ENCODE measurements around the gene EMC10. TPM values are rescaled to one million over a fixed set of nuclear protein-coding genes. Genes with fewer than 3 reads are reported as not detected.

Gene EMC10
- total and polyA plus RNA-seq, 4 donors = 17.1 to 132 (median 40.5) TPM

DNA sequence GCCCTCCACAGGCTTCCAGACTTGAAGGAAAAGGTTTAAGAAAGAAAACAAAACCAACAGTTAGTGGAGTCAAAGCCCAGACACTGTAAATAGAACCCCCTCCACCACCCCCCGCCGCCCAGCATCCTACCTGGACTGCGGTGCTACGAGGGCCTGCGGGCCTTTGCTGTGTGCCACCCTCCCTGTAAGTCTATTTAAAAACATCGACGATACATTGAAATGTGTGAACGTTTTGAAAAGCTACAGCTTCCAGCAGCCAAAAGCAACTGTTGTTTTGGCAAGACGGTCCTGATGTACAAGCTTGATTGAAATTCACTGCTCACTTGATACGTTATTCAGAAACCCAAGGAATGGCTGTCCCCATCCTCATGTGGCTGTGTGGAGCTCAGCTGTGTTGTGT lies 6.6 kb downstream of the EMC10 start (continued):
- TF ChIP-seq RAD21 (IDR thresholded peaks at IDR 0.05) (no peak), FOXA1 (IDR thresholded peaks at IDR 0.05) (no peak), HNF4G (IDR thresholded peaks at IDR 0.05) (no peak), RXRA (IDR thresholded peaks at IDR 0.05) (no peak)

DNA sequence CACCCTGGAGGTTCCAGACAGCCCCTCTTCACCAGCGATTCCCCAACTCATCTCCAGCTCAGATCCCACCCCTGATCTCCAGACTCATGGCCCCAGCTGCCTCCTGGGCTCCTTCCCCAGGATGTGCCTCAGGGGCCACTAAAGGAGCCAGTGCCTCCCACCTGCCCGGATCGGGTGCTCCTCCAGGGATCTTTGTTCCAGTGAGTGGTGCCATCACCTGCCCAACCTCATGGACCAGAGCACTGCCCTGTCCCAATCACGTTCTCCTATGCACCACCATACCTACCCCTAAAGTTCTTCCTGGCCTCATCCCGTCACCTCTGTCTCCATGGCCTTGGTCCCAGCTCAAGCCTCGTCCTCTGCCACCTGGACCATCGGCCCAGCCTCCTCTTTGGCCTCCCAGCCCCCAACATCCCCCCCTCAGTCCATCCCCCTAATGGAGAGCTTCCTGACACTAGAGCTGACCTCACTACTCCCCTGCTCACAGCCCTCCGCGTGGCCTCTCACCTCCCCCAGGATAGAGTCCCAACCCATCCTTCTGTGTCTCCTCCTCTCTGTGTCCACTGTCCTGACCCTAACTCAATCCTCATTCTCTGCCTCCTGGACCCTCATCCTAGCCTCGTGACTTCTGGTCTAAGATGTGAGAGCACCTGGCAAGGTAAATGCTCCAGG lies 9.1 kb downstream of the EMC10 start:
- no peak overlapping the region for H3K27ac ChIP-seq (ENCODE audit: low read depth in 1 of 2, low read length in 2 of 2)
- WGBS = 89% methylated on average over 10 of the region's 10 CpGs
- peaks cover 0 to 1% (median 0%) of the 10 kb centered on the region in 4 donors for H3K4me1 ChIP-seq (ENCODE audit: control insufficient read depth in 4 of 4, insufficient read depth in 4 of 4, low read length in 3 of 4)
- peaks cover 0 to 25% (median 5%) of the 10 kb centered on the region in 4 donors for H3K36me3 ChIP-seq (ENCODE audit: control insufficient read depth in 4 of 4, insufficient read depth in 3 of 4, low read depth in 1 of 4, low read length in 3 of 4)
- TF ChIP-seq YY1 (IDR thresholded peaks at IDR 0.05) = no peak
- H3K27me3 ChIP-seq (ENCODE audit: control insufficient read depth in 4 of 4, insufficient read depth in 4 of 4, low read length in 3 of 4) = no peaks in the 10 kb centered on the region
- no peak overlapping the region for H3K4me3 ChIP-seq (ENCODE audit: low read depth in 1 of 3, low read length in 3 of 3)
- no peak overlapping the region for H3K9ac ChIP-seq (ENCODE audit: low read depth in 1 of 2, low read length in 2 of 2)
- H3K9me3 ChIP-seq (ENCODE audit: control insufficient read depth in 4 of 4, low read length in 3 of 4) = no peaks in the 10 kb centered on the region
- DNase-seq (ENCODE audit: low spot score) = no peak

DNA sequence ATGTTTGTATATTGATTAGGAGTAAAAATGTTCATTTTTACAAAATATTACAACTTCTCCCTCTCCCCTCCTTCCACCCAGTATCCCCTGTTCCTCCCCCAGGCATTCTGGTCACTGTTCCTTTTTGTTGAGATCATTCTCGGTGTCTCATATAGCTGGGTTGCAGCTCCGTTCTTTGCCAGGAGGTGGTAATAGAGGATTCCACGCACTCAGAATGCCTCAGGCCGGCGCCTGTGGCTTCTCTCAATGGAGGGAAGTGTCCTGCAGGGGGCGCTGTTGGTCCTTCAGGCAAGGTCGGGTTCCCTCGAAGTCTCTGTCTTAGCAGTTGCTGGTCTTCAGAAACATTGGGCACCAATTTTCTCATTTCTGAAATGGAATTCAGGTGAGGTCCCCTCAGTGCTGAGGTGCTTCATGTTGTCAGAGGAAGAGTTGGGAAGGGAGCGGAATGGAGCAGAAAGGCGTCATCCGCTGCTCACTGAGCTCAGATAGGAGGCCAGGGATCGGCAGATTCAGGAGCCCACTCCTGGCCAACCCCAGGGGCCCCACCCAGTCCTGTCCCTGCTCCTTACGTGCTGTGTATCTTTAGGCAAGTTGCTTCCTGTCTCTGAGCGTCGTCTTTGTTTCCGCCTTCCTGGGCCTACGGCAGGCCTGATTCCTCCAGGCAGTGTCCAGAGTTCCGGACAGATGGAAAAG lies 10.7 kb downstream of the EMC10 start:
- Histone ChIP-seq H3K4me3 (ENCODE audit: low read depth in 1 of 3, low read length in 3 of 3) (no peak overlapping the region), H3K27ac (ENCODE audit: low read depth in 1 of 2, low read length in 2 of 2) (no peak overlapping the region), H3K4me1 (ENCODE audit: control insufficient read depth in 4 of 4, insufficient read depth in 4 of 4, low read length in 3 of 4) (peaks cover 0 to 1% (median 0%) of the 10 kb centered on the region in 4 donors), H3K27me3 (ENCODE audit: control insufficient read depth in 4 of 4, insufficient read depth in 4 of 4, low read length in 3 of 4) (no peaks in the 10 kb centered on the region), H3K9ac (ENCODE audit: low read depth in 1 of 2, low read length in 2 of 2) (no peak overlapping the region), H3K36me3 (ENCODE audit: control insufficient read depth in 4 of 4, insufficient read depth in 3 of 4, low read depth in 1 of 4, low read length in 3 of 4) (peaks cover 0 to 11% (median 0%) of the 10 kb centered on the region in 4 donors), H3K9me3 (ENCODE audit: control insufficient read depth in 4 of 4, low read length in 3 of 4) (no peaks in the 10 kb centered on the region)
- no peak for DNase-seq (ENCODE audit: low spot score)
- 78% methylated on average over 18 of the region's 18 CpGs for WGBS
- TF ChIP-seq, protein P1, sequence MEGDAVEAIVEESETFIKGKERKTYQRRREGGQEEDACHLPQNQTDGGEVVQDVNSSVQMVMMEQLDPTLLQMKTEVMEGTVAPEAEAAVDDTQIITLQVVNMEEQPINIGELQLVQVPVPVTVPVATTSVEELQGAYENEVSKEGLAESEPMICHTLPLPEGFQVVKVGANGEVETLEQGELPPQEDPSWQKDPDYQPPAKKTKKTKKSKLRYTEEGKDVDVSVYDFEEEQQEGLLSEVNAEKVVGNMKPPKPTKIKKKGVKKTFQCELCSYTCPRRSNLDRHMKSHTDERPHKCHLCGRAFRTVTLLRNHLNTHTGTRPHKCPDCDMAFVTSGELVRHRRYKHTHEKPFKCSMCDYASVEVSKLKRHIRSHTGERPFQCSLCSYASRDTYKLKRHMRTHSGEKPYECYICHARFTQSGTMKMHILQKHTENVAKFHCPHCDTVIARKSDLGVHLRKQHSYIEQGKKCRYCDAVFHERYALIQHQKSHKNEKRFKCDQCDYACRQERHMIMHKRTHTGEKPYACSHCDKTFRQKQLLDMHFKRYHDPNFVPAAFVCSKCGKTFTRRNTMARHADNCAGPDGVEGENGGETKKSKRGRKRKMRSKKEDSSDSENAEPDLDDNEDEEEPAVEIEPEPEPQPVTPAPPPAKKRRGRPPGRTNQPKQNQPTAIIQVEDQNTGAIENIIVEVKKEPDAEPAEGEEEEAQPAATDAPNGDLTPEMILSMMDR (IDR thresholded peaks at IDR 0.05; ENCODE audit: low read depth, low read length, missing input control) = peak; percentile 29
- TF ChIP-seq RAD21 (IDR thresholded peaks at IDR 0.05) (peak in 1 of 2 donors; percentile 38), GABPA (IDR thresholded peaks at IDR 0.05 in 1 of 2, conservative IDR thresholded peaks at IDR 0.05 in 1 of 2) (no peak)

DNA sequence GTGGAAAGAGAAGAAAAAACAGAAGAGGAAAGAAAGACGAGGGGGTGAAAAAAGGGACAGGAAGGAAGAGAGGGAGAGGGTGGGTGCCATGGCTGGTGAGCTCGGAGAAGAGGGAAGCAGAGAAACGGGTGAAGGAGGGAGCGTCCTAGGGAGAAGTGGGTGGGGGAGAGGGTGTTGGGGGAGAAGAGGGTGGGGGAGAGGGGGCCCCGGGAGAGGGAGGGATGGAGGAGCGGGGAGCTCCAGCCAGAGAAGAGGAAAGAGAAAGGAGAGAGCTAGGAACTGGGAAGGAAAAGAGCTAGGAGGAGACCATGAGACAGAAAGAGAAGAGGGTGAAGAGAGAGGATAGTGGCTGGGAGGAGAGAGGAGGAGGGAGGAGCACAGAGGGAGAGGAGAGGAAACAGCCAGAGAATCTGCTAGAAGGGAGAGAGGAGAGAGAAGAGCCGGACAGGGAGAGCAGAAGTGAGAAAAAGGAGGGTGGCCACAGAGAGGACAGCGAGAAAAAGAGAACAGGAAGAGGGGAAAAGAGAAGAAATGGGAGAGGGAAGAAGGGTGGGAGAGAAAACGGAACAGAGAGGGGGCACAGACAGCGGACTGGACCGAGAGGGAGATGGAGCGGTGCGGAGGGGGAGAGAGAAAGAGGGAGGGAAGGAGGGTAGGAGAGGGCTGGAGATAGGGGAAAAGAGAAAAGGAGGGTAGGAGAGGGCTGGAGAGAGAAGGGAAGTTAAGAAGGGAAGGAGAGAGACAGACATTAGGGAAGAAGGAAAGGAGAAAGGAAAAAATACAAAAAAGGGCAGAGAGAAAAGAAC lies 12.3 kb downstream of the EMC10 start:
- DNase-seq (ENCODE audit: low spot score) = no peak
- no peaks in the 10 kb centered on the region for H3K4me1 ChIP-seq (ENCODE audit: control insufficient read depth in 4 of 4, insufficient read depth in 4 of 4, low read length in 3 of 4)
- no peak overlapping the region for H3K4me3 ChIP-seq (ENCODE audit: low read depth in 1 of 3, low read length in 3 of 3)
- 51% methylated on average over 13 of the region's 13 CpGs for WGBS
- no peak overlapping the region for H3K27ac ChIP-seq (ENCODE audit: low read depth in 1 of 2, low read length in 2 of 2)
- no peak overlapping the region for H3K9ac ChIP-seq (ENCODE audit: low read depth in 1 of 2, low read length in 2 of 2)
- no peak for TF ChIP-seq JUND (IDR thresholded peaks at IDR 0.05)
- TF ChIP-seq HNF4G (IDR thresholded peaks at IDR 0.05) = no peak
- TF ChIP-seq, protein P2, sequence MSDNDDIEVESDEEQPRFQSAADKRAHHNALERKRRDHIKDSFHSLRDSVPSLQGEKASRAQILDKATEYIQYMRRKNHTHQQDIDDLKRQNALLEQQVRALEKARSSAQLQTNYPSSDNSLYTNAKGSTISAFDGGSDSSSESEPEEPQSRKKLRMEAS (IDR thresholded peaks at IDR 0.05) = no peak
- no peaks in the 10 kb centered on the region for H3K36me3 ChIP-seq (ENCODE audit: control insufficient read depth in 4 of 4, insufficient read depth in 3 of 4, low read depth in 1 of 4, low read length in 3 of 4)
- no peaks in the 10 kb centered on the region for H3K9me3 ChIP-seq (ENCODE audit: control insufficient read depth in 4 of 4, low read length in 3 of 4)
- no peaks in the 10 kb centered on the region for H3K27me3 ChIP-seq (ENCODE audit: control insufficient read depth in 4 of 4, insufficient read depth in 4 of 4, low read length in 3 of 4)
